HG02798 (cell line): ENCODE measurements around the gene SERINC5.
"Not testable (repeated sequence)": the region's sequence is repeated elsewhere in the genome, so short reads cannot be mapped to it uniquely, and the experiment has no call there.

Experiments used
- ATAC-seq: cut with Tn5 transposase; IDR thresholded peaks from one replicate; pipeline ENCODE4 v1.9.1; 2021; ENCODE audit warnings: mild to moderate bottlenecking; ENCODE audit not compliant: unreplicated experiment, poor library complexity

SERINC5 gene

GRCh38 chr5:80147119-80147815, 108.6 kb downstream of the SERINC5 start:
- ATAC-seq: no peak

- no peak for ATAC-seq
Measured at GRCh38 chr5:80146046-80146445, 109.8 kb downstream of the SERINC5 start.

- ATAC-seq: no peak
Measured at GRCh38 chr5:80143491-80143890, 112.4 kb downstream of the SERINC5 start.

- ATAC-seq: no peak
Measured at GRCh38 chr5:80142996-80143395, 112.9 kb downstream of the SERINC5 start.

- ATAC-seq: no peak
Measured at GRCh38 chr5:80141681-80142080, 114.2 kb downstream of the SERINC5 start.

- no peak for ATAC-seq
Measured at GRCh38 chr5:80141147-80141671, 114.6 kb downstream of the SERINC5 start.

GRCh38 chr5:80140496-80140895, 115.4 kb downstream of the SERINC5 start:
- no peak for ATAC-seq

GRCh38 chr5:80139466-80139972, 116.3 kb downstream of the SERINC5 start:
- no peak for ATAC-seq

GRCh38 chr5:80138486-80138885, 117.4 kb downstream of the SERINC5 start:
- ATAC-seq: no peak

- not testable (repeated sequence) for ATAC-seq
Measured at GRCh38 chr5:80136798-80137197, 119.0 kb downstream of the SERINC5 start.

GRCh38 chr5:80134876-80135275, 121.0 kb downstream of the SERINC5 start:
- ATAC-seq: no peak

GRCh38 chr5:80129146-80129545, 126.7 kb downstream of the SERINC5 start:
- no peak for ATAC-seq

GRCh38 chr5:80128141-80128540, 127.7 kb downstream of the SERINC5 start:
- no peak for ATAC-seq

- ATAC-seq: no peak
Measured at GRCh38 chr5:80127116-80127552, 128.7 kb downstream of the SERINC5 start.

GRCh38 chr5:80125962-80126480, 129.8 kb downstream of the SERINC5 start:
- ATAC-seq: peak; percentile 59

- peak; percentile 83 for ATAC-seq
Measured at GRCh38 chr5:80125022-80125961, 130.6 kb downstream of the SERINC5 start.

- ATAC-seq: no peak
Measured at GRCh38 chr5:80124121-80124918, 131.5 kb downstream of the SERINC5 start.

GRCh38 chr5:80122579-80122978, 133.3 kb downstream of the SERINC5 start:
- no peak for ATAC-seq

- no peak for ATAC-seq
Measured at GRCh38 chr5:80119372-80119771, 136.5 kb downstream of the SERINC5 start.

- no peak for ATAC-seq
Measured at GRCh38 chr5:80117446-80117845, 138.4 kb downstream of the SERINC5 start.
